SK-N-SH (cell line): Measurements from ENCODE around the gene TRDN. TPM values are rescaled to one million over a fixed set of nuclear protein-coding genes. Genes with fewer than 3 reads are reported as not detected.
A peak's percentile ranks its signal among the peaks of the same experiment; 100 is the strongest.

Source experiments
- CTCF ChIA-PET: fragments of 300-600, 350-600 bp; formaldehyde crosslinking; extraction: SDS; loops from one replicate; lab custom pipeline; 2021; lab: Yijun Ruan, JAX
- POLR2A ChIA-PET: fragments of 350-600 bp; sonication (Branson Sonifier 250); formaldehyde crosslinking; extraction: SDS; loops from one replicate; lab custom pipeline; 2020; ENCODE audit warnings: antibody characterized with exemption, inconsistent platforms; lab: Yijun Ruan, JAX
- DNase-seq: peaks from one replicate; pipeline ENCODE4 v3.0.0; 2012
- H2AFZ ChIP-seq: fragments of 200-600 bp; sonication (generic); 2 replicates; pipeline ENCODE4 v1.8.1; 2016; ENCODE audit warnings: antibody characterized with exemption, mild to moderate bottlenecking, low read depth
- H3F3A ChIP-seq: fragments of 200-600 bp; sonication (generic); replicated peaks from 2 replicates; pipeline ENCODE3; 2016; ENCODE audit warnings: antibody characterized with exemption, mild to moderate bottlenecking; ENCODE audit not compliant: insufficient read depth
- H3K27ac ChIP-seq, 2 experiments: fragments of 200-500 bp in 1 of 2; fragments of 200-600 bp in 1 of 2; sonication (Bioruptor generic) in 1 of 2; sonication (generic), shearing (Covaris generic) in 1 of 2; 2 replicates each; pipeline versions ENCODE4 v1.5.1 to v1.6.1; 2014 to 2016; ENCODE audit warnings: low read depth in 2 of 2, inconsistent platforms in 1 of 2, low read length in 1 of 2, mild to moderate bottlenecking in 1 of 2, mixed read lengths in 1 of 2
- H3K27me3 ChIP-seq: fragments of 200-600 bp; sonication (generic), shearing (Covaris generic); 2 replicates; pipeline ENCODE4 v1.6.1; 2016; ENCODE audit warnings: mixed run types; ENCODE audit not compliant: insufficient read depth
- H3K36me3 ChIP-seq, 2 experiments: fragments of 200-500 bp in 1 of 2; fragments of 200-600 bp in 1 of 2; sonication (Bioruptor generic) in 1 of 2; sonication (generic) in 1 of 2; replicated peaks in 1 of 2; 2 replicates each; pipeline versions ENCODE3 to v1.5.1; 2014 to 2016; ENCODE audit warnings: low read length in 1 of 2, mild to moderate bottlenecking in 1 of 2; ENCODE audit not compliant: insufficient read depth in 2 of 2, control insufficient read depth in 1 of 2
- H3K4me1 ChIP-seq, 2 experiments: fragments of 200-500 bp in 1 of 2; fragments of 200-600 bp in 1 of 2; sonication (Bioruptor generic) in 1 of 2; sonication (generic), shearing (Covaris generic) in 1 of 2; 2 replicates each; pipeline versions ENCODE4 v1.5.1 to v1.6.1; 2014 to 2016; ENCODE audit warnings: low read depth in 1 of 2, low read length in 1 of 2, mixed run types in 1 of 2; ENCODE audit not compliant: insufficient read depth in 2 of 2, control insufficient read depth in 1 of 2
- H3K4me2 ChIP-seq: fragments of 200-600 bp; sonication (generic), shearing (Covaris generic); 2 replicates; pipeline ENCODE4 v1.6.1; 2017; ENCODE audit warnings: mixed run types
- H3K4me3 ChIP-seq, 2 experiments: fragments of 200-500 bp in 1 of 2; fragments of 200-600 bp in 1 of 2; sonication (Bioruptor generic) in 1 of 2; sonication (generic), shearing (Covaris generic) in 1 of 2; 2 replicates each; pipeline versions ENCODE4 v1.5.1 to v1.8.1; 2014 to 2016; ENCODE audit warnings: low read depth in 2 of 2, inconsistent platforms in 1 of 2, low read length in 1 of 2, mild to moderate bottlenecking in 1 of 2, mixed read lengths in 1 of 2, moderate library complexity in 1 of 2
- H3K79me2 ChIP-seq: fragments of 200-600 bp; sonication (generic); 2 replicates; pipeline ENCODE4 v1.8.1; 2017; ENCODE audit warnings: mild to moderate bottlenecking; ENCODE audit not compliant: insufficient read depth
- H3K9ac ChIP-seq: fragments of 200-600 bp; sonication (generic); 2 replicates; pipeline ENCODE4 v1.6.1; 2017; ENCODE audit warnings: mixed run types
- H3K9me2 ChIP-seq: fragments of 200-600 bp; sonication (generic); 2 replicates; pipeline ENCODE4 v1.6.1; 2017; ENCODE audit warnings: mixed run types
- H3K9me3 ChIP-seq: fragments of 200-600 bp; sonication (generic); 2 replicates; pipeline ENCODE4 v1.6.1; 2017; ENCODE audit warnings: mixed run types, mild to moderate bottlenecking, moderate library complexity
- H4K20me1 ChIP-seq: fragments of 200-600 bp; sonication (generic); 2 replicates; pipeline ENCODE4 v1.6.1; 2017; ENCODE audit warnings: mild to moderate bottlenecking, mixed run types; ENCODE audit not compliant: insufficient read depth
- CHD2 ChIP-seq: fragments of 150-350 bp; IDR thresholded peaks from 2 replicates; pipeline ENCODE4 v1.6.1; 2018; ENCODE audit warnings: low read length; ENCODE audit not compliant: partially characterized antibody
- CTCF ChIP-seq: fragments of 200-600 bp; sonication (generic); IDR thresholded peaks from 2 replicates; pipeline ENCODE4 v1.6.1; 2017; ENCODE audit warnings: antibody characterized with exemption, mild to moderate bottlenecking, moderate library complexity
- ELF1 ChIP-seq: IDR thresholded peaks from 2 replicates; pipeline ENCODE4 v1.4.0; 2012
- FOSL2 ChIP-seq: IDR thresholded peaks from 2 replicates; pipeline ENCODE4 v1.4.0; 2012; ENCODE audit warnings: low read depth, mild to moderate bottlenecking, moderate library complexity, borderline replicate concordance
- GATA2 ChIP-seq: sonication (generic); formaldehyde crosslinking; IDR thresholded peaks from 2 replicates; pipeline ENCODE4 v1.5.0; 2020; ENCODE audit warnings: mild to moderate bottlenecking, missing genetic modification reagents
- MEF2A ChIP-seq: IDR thresholded peaks from 2 replicates; pipeline ENCODE4 v1.4.0; 2012; ENCODE audit warnings: low read depth, borderline replicate concordance
- MXI1 ChIP-seq: IDR thresholded peaks from 2 replicates; pipeline ENCODE4 v1.6.1; 2012; ENCODE audit warnings: mild to moderate bottlenecking, low read depth, low read length, improper control_type of control experiment
- NFIC ChIP-seq: IDR thresholded peaks from 2 replicates; pipeline ENCODE4 v1.4.0; 2012; ENCODE audit warnings: borderline replicate concordance
- POLR2AphosphoS5 ChIP-seq: IDR thresholded peaks from 2 replicates; pipeline ENCODE4 v1.6.1; 2012; ENCODE audit warnings: low read depth, low read length
- RCOR1 ChIP-seq: fragments of 150-350 bp; IDR thresholded peaks from 2 replicates; pipeline ENCODE4 v1.6.1; 2017; ENCODE audit warnings: antibody characterized with exemption, low read length
- REST ChIP-seq: IDR thresholded peaks from 2 replicates; pipeline ENCODE4 v1.6.1; 2012; ENCODE audit warnings: mild to moderate bottlenecking, low read depth, low read length, moderate library complexity
- RFX5 ChIP-seq: IDR thresholded peaks from 2 replicates; pipeline ENCODE4 v1.6.1; 2012; ENCODE audit warnings: mild to moderate bottlenecking, improper control_type of control experiment, low read length
- SMC3 ChIP-seq: IDR thresholded peaks from 2 replicates; pipeline ENCODE4 v1.6.1; 2012; ENCODE audit warnings: low read depth, low read length, improper control_type of control experiment
- TAF1 ChIP-seq: IDR thresholded peaks from 2 replicates; pipeline ENCODE4 v1.6.1; 2012; ENCODE audit warnings: low read depth, mild to moderate bottlenecking, low read length, moderate library complexity, borderline replicate concordance
- TEAD4 ChIP-seq: IDR thresholded peaks from 2 replicates; pipeline ENCODE4 v1.4.0; 2012; ENCODE audit warnings: mild to moderate bottlenecking, borderline replicate concordance; ENCODE audit not compliant: insufficient read depth
- USF1 ChIP-seq: IDR thresholded peaks from 2 replicates; pipeline ENCODE4 v1.4.0; 2012; ENCODE audit warnings: low read depth, borderline replicate concordance
- ZBTB33 ChIP-seq: IDR thresholded peaks from 2 replicates; pipeline ENCODE4 v1.4.0; 2012; ENCODE audit warnings: low read depth, borderline replicate concordance
- WGBS: methylation state at CpG from one replicate; pipeline ENCODE4 v1.1.6; 2017; ENCODE audit warnings: low lambda C conversion rate; 5-methylcytosine and 5-hydroxymethylcytosine counted together
- polyA plus RNA-seq, 3 experiments: library from polyadenylated mRNA; depleted of rRNA; stranded (reverse); fragments of >200 nt; gene quantifications; 2 replicates each; pipeline ENCODE4 v1.2.3, GENCODE V29; 2012
- TF ChIP-seq, protein P1 (sequence below): fragments of 150-350 bp; IDR thresholded peaks from 2 replicates; pipeline ENCODE4 v1.6.1; 2016; ENCODE audit warnings: mild to moderate bottlenecking, low read depth, low read length

TRDN gene
- polyA plus RNA-seq, 1 of the 3 experiments (the other 2 are of a cell fraction): not detected

DNA sequence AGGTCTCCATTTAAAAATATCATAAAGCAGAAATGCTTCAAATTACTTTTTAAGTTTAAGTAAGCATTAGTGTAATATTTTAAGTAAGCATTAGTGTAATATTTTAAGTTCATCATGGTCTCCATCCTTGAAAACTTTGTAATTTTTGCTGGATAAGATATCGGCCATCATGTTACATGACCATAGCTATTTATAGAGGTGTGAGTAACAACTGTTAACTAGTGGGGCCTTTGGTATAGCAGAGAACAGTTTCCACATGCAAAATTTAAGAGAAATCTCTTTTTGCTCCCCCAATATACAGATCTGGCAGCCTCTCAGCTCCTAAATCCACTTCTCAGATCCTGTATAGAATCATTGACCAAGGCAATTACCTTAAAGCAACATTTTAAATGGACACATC, 468 bp downstream of the TRDN start:
- Histone ChIP-seq H3K9me2 (no peaks in the 10 kb centered on the region), H3K9ac (no peak overlapping the region), H3K27ac (no peak overlapping the region), H3K4me3 (no peak overlapping the region), H3F3A (no peaks in the 10 kb centered on the region), H3K36me3 (no peaks in the 10 kb centered on the region), H3K27me3 (no peaks in the 10 kb centered on the region), H3K4me2 (no peak overlapping the region), H2AFZ (0 out of 2 replicates have a peak overlapping the region, but pooled peaks have one; percentile 14), H3K79me2 (no peaks in the 10 kb centered on the region), H3K9me3 (no peaks in the 10 kb centered on the region), H3K4me1 (no peaks in the 10 kb centered on the region), H4K20me1 (no peaks in the 10 kb centered on the region)
- WGBS: 7% methylated on average over 1 of the region's 1 CpG
- ChIA-PET POLR2A (no interaction called here), CTCF (interaction anchor here (0.6 to 0.8 kb wide), 2 partner anchors 13 to 341 kb away, joined by 3 read pairs; no protein-coding TSS in a partner anchor)
- TF ChIP-seq POLR2AphosphoS5: no peak
- no peak for TF ChIP-seq NFIC
- TF ChIP-seq ZBTB33: no peak
- TF ChIP-seq CTCF: no peak
- TF ChIP-seq, protein P1, sequence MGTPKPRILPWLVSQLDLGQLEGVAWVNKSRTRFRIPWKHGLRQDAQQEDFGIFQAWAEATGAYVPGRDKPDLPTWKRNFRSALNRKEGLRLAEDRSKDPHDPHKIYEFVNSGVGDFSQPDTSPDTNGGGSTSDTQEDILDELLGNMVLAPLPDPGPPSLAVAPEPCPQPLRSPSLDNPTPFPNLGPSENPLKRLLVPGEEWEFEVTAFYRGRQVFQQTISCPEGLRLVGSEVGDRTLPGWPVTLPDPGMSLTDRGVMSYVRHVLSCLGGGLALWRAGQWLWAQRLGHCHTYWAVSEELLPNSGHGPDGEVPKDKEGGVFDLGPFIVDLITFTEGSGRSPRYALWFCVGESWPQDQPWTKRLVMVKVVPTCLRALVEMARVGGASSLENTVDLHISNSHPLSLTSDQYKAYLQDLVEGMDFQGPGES: no peak
- TF ChIP-seq MEF2A: no peak
- TF ChIP-seq TEAD4: no peak
- no peak for TF ChIP-seq GATA2
- no peak for TF ChIP-seq RCOR1
- TF ChIP-seq RFX5: no peak
- TF ChIP-seq USF1: no peak
- no peak for TF ChIP-seq REST
- TF ChIP-seq ELF1: no peak
- no peak for TF ChIP-seq SMC3
- TF ChIP-seq TAF1: no peak
- TF ChIP-seq MXI1: no peak
- no peak for TF ChIP-seq CHD2
- no peak for TF ChIP-seq FOSL2
- DNase-seq: no peak
